ENCODE measurements around the gene RSBN1L. TPM values are rescaled to one million over a fixed set of nuclear protein-coding genes. Genes with fewer than 3 reads are reported as not detected.
A peak's percentile ranks its signal among the peaks of the same experiment; 100 is the strongest.

The RSBN1L gene
- total and polyA plus RNA-seq, 11 donors: 4.0 to 12.1 (median 9.0) TPM

DNA sequence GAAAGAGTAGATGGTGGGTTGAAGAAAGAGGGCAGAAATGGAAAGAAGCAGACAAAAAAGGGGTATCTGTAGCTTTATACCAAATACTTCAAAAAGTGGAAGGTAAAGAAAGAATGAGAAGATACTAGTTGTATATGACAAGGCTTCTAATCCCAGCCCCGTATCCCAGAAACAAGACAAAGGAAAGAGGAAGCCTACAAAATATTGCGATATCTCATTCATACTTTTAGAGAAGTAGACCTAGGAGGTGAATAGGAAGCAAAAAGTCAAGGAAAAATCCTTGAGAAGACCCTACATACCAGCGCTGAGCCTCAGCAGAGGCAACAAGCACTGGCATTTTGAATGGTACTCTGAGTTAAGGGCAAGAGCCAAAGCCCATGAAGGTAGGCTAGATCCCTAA lies 128.9 kb downstream of the RSBN1L start:
- H3K27ac ChIP-seq: peak overlapping the region in 1 of 12 donors; percentile 43
- no peak for DNase-seq
- H3K9me3 ChIP-seq: peaks cover 0 to 51% (median 20%) of the 10 kb centered on the region in 12 donors
- 92 to 97% (median 93%) methylated on average over 3 of the region's 3 CpGs for WGBS, 4 donors
- intact Hi-C loops (cut with DNase I): no loop called here
- no peaks in the 10 kb centered on the region for H3K27me3 ChIP-seq
- TF ChIP-seq POLR2A (IDR thresholded peaks at IDR 0.05): no peak
- TF ChIP-seq, protein P1, sequence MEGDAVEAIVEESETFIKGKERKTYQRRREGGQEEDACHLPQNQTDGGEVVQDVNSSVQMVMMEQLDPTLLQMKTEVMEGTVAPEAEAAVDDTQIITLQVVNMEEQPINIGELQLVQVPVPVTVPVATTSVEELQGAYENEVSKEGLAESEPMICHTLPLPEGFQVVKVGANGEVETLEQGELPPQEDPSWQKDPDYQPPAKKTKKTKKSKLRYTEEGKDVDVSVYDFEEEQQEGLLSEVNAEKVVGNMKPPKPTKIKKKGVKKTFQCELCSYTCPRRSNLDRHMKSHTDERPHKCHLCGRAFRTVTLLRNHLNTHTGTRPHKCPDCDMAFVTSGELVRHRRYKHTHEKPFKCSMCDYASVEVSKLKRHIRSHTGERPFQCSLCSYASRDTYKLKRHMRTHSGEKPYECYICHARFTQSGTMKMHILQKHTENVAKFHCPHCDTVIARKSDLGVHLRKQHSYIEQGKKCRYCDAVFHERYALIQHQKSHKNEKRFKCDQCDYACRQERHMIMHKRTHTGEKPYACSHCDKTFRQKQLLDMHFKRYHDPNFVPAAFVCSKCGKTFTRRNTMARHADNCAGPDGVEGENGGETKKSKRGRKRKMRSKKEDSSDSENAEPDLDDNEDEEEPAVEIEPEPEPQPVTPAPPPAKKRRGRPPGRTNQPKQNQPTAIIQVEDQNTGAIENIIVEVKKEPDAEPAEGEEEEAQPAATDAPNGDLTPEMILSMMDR (IDR thresholded peaks at IDR 0.05): no peak
- peaks cover 0 to 27% (median 6%) of the 10 kb centered on the region in 12 donors for H3K4me1 ChIP-seq
- peaks cover 0 to 5% (median 0%) of the 10 kb centered on the region in 9 donors for H3K36me3 ChIP-seq
- ATAC-seq: no peak
- no peak overlapping the region for H3K4me3 ChIP-seq

DNA sequence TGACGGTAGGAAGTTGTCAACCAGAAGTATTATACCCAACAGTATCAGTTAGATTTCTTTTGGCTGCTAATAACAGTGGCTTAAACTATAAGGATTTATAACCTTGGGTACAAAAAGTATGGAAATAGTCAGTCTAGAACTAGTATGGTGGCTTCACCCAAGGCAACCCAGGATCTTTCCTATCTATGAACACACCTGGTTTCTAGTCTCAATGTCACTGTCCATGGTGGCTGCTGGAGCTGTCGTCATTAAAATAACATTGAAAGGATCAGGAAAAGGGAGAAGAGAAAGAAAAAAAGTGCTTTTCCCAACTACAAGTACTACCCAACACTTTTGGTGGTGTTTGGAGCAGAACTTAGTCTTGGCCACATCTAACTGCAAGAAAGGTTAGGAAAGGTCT lies 130.0 kb downstream of the RSBN1L start:
- intact Hi-C loops (cut with DNase I): no loop called here
- Histone ChIP-seq H3K36me3 (no peaks in the 10 kb centered on the region), H3K4me3 (no peak overlapping the region), H3K4me1 (peaks cover 0 to 35% (median 7%) of the 10 kb centered on the region in 12 donors), H3K9me3 (peaks cover 0 to 39% (median 13%) of the 10 kb centered on the region in 12 donors), H3K27me3 (no peaks in the 10 kb centered on the region), H3K27ac (no peak overlapping the region)
- ATAC-seq (no peak), DNase-seq (no peak)
- WGBS, 4 donors: 79 to 93% (median 86%) methylated on average over 2 of the region's 2 CpGs
- no peak for TF ChIP-seq POLR2A (IDR thresholded peaks at IDR 0.05)
- TF ChIP-seq, protein P1 (IDR thresholded peaks at IDR 0.05): no peak

DNA sequence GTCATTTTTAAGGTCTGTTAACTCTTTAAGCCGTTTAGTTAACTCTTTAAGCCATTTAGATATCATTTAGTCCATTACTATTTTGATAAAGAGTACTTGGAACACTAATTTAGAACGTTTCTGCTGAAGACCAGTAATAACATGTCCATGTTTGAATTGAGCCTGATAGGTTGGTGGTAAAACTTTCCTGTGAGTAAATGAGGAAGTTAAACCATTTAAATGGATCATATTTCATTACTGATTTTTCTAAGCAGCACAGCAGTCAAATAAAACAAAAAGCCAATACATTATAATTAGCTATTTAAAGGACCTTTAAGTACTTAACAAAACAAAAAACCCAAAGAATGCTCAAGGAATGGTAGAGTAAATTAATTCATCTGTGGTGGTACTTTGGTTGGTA lies 131.7 kb downstream of the RSBN1L start:
- no peak for DNase-seq
- TF ChIP-seq, protein P1 (IDR thresholded peaks at IDR 0.05): no peak
- no peak for TF ChIP-seq POLR2A (IDR thresholded peaks at IDR 0.05)
- intact Hi-C loops (cut with DNase I): no loop called here
- no peak for ATAC-seq
- Histone ChIP-seq H3K4me3 (no peak overlapping the region), H3K9me3 (peaks cover 0 to 28% (median 6%) of the 10 kb centered on the region in 12 donors), H3K4me1 (peaks cover 0 to 44% (median 7%) of the 10 kb centered on the region in 12 donors), H3K27me3 (no peaks in the 10 kb centered on the region), H3K27ac (no peak overlapping the region), H3K36me3 (no peaks in the 10 kb centered on the region)
- WGBS, 4 donors: 55 to 71% (median 69%) methylated on average over 2 of the region's 2 CpGs

DNA sequence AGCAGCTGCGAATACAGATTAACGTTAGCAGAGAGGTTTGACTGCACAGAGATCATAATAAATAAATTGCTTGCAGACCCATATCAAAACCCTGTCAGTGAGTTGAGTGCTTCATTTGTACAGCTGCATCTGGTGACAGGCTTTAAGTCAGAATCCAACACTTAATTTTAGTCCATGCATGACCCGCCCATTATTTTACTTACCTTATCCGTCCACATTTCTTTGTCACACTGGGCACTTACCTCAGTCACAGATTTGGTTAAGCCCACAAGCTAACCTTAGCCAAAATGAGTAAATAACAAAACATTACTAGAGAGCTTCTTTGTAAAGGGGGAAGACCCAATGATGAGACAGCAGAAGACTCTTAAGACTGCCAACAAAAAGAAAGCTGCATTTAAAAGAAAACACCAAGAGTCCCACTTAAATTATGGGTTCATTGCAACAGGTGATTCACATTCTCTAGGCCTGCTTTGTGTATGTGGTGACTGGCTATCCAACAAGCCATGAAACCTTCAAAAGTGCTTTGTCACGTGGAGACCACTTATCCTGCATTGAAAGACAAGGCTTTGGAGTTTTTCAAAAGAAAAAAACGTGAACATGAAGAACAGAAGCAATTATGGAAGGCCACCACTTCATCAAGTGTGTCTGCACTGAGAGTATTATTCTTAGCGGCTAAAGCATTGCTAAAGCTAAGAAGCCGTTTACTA lies 134.5 kb downstream of the RSBN1L start:
- intact Hi-C loops (cut with DNase I): no loop called here
- ATAC-seq (peak in 1 of 4 donors; percentile 50), DNase-seq (no peak)
- Histone ChIP-seq H3K9me3 (peaks cover 0 to 13% (median 3%) of the 10 kb centered on the region in 12 donors), H3K4me3 (no peak overlapping the region), H3K27ac (no peak overlapping the region), H3K4me1 (peaks cover 0 to 44% (median 6%) of the 10 kb centered on the region in 12 donors), H3K27me3 (no peaks in the 10 kb centered on the region), H3K36me3 (no peaks in the 10 kb centered on the region)
- WGBS, 4 donors: 61 to 79% (median 71%) methylated on average over 8 of the region's 8 CpGs
- no peak for TF ChIP-seq POLR2A (IDR thresholded peaks at IDR 0.05)
- TF ChIP-seq, protein P1 (IDR thresholded peaks at IDR 0.05): no peak
